H1 (cell line): ENCODE measurements around the gene AK5. TPM values are rescaled to one million over a fixed set of nuclear protein-coding genes. Genes with fewer than 3 reads are reported as not detected.

Source experiments
- CTCF ChIA-PET: fragments of 300-600 bp; sonication (Branson Sonifier 250); formaldehyde crosslinking; loops from one replicate; lab custom pipeline; 2021; ENCODE audit not compliant: partially characterized antibody; lab: Charles Lee
- POLR2A ChIA-PET: fragments of 300-600 bp; sonication (Branson Sonifier 250); formaldehyde crosslinking; loops from one replicate; lab custom pipeline; 2021; ENCODE audit warnings: inconsistent platforms; ENCODE audit not compliant: partially characterized antibody; lab: Charles Lee
- DNase-seq, 2 experiments: peaks; one replicate each; pipeline versions ENCODE4 v3.0.0 to v3.0.0-alpha.2; 2010 to 2022; ENCODE audit warnings: low spot score in 2 of 2, low read depth in 1 of 2, mixed read lengths in 1 of 2
- FAIRE-seq: peaks from 2 replicates; lab custom pipeline; 2011; peaks lifted over from hg19 to GRCh38; lab: Jason Lieb, UNC
- H2AFZ ChIP-seq: 2 replicates; pipeline ENCODE4 v1.8.1; 2012; ENCODE audit warnings: low read length, inconsistent platforms
- H2AK5ac ChIP-seq: 2 replicates; pipeline ENCODE4 v1.6.1; 2013; ENCODE audit warnings: low read depth, low read length
- H2BK120ac ChIP-seq: replicated peaks from 2 replicates; pipeline ENCODE3; 2013; ENCODE audit warnings: low read depth, low read length, inconsistent platforms
- H2BK12ac ChIP-seq: 2 replicates; pipeline ENCODE4 v1.6.1; 2013; ENCODE audit warnings: low read depth, low read length
- H2BK15ac ChIP-seq: 2 replicates; pipeline ENCODE4 v1.6.1; 2013; ENCODE audit warnings: low read length
- H2BK20ac ChIP-seq: 2 replicates; pipeline ENCODE4 v1.6.1; 2013; ENCODE audit warnings: low read length
- H2BK5ac ChIP-seq: 2 replicates; pipeline ENCODE4 v1.6.1; 2013; ENCODE audit warnings: low read depth, low read length
- H3K14ac ChIP-seq: 2 replicates; pipeline ENCODE4 v1.6.1; 2013; ENCODE audit warnings: inconsistent platforms; ENCODE audit not compliant: insufficient read length
- H3K18ac ChIP-seq: 2 replicates; pipeline ENCODE4 v1.6.1; 2013; ENCODE audit warnings: low read length; ENCODE audit errors: extremely low read depth
- H3K23ac ChIP-seq: 2 replicates; pipeline ENCODE4 v1.6.1; 2013; ENCODE audit warnings: inconsistent platforms; ENCODE audit not compliant: insufficient read length
- H3K23me2 ChIP-seq: 2 replicates; pipeline ENCODE4 v1.6.1; 2013; ENCODE audit warnings: low read depth, low read length
- H3K27ac ChIP-seq: 2 replicates; pipeline ENCODE4 v1.6.1; 2011; ENCODE audit warnings: low read depth, low read length, inconsistent platforms
- H3K27me3 ChIP-seq, 4 experiments: replicated peaks in 1 of 4; 1 replicate in 1 of 4; 2 replicates in 3 of 4; pipeline versions ENCODE4 v1.6.1 to v1.8.1; 2011 to 2013; ENCODE audit warnings: low read length in 3 of 4, mild to moderate bottlenecking in 3 of 4, inconsistent platforms in 2 of 4, mixed read lengths in 2 of 4, moderate library complexity in 1 of 4; ENCODE audit not compliant: control insufficient read depth in 3 of 4, insufficient read depth in 3 of 4; ENCODE audit errors: extremely low read depth in 1 of 4
- H3K36me3 ChIP-seq, 4 experiments: 2 replicates each; pipeline versions ENCODE4 v1.6.1 to v1.8.1; 2011 to 2013; ENCODE audit warnings: mild to moderate bottlenecking in 4 of 4, low read length in 3 of 4, moderate library complexity in 2 of 4, control low read depth in 1 of 4, inconsistent platforms in 1 of 4; ENCODE audit not compliant: insufficient read depth in 4 of 4, control insufficient read depth in 2 of 4
- H3K4ac ChIP-seq: replicated peaks from 2 replicates; pipeline ENCODE3; 2013; ENCODE audit warnings: low read length, low read depth, mixed read lengths, inconsistent platforms; ENCODE audit not compliant: insufficient read length
- H3K4me1 ChIP-seq, 4 experiments: replicated peaks in 1 of 4; 1 replicate in 1 of 4; 2 replicates in 3 of 4; pipeline versions ENCODE4 v1.6.1 to v1.8.1; 2011 to 2013; ENCODE audit warnings: low read length in 3 of 4, inconsistent platforms in 2 of 4, mixed read lengths in 1 of 4; ENCODE audit not compliant: insufficient read depth in 4 of 4, control insufficient read depth in 3 of 4
- H3K4me2 ChIP-seq, 2 experiments: 2 replicates each; pipeline versions ENCODE4 v1.6.1 to v1.8.1; 2011 to 2013; ENCODE audit warnings: low read depth in 2 of 2, low read length in 2 of 2, control low read depth in 1 of 2, inconsistent platforms in 1 of 2, mild to moderate bottlenecking in 1 of 2; ENCODE audit not compliant: insufficient read depth in 1 of 2
- H3K4me3 ChIP-seq, 4 experiments: fragments of 200-600, 300-600 bp in 1 of 4; sonication (generic), shearing (Covaris generic), sonication (Bioruptor Twin) in 1 of 4; 2 replicates each; pipeline versions ENCODE4 v1.5.1 to v1.8.1; 2011 to 2016; ENCODE audit warnings: low read length in 4 of 4, low read depth in 3 of 4, control low read depth in 2 of 4, inconsistent platforms in 2 of 4, mild to moderate bottlenecking in 2 of 4, mixed read lengths in 1 of 4, moderate library complexity in 1 of 4; ENCODE audit not compliant: insufficient read depth in 2 of 4; ENCODE audit errors: extremely low read depth in 1 of 4
- H3K56ac ChIP-seq: replicated peaks from 2 replicates; pipeline ENCODE3; 2013; ENCODE audit warnings: low read depth, mild to moderate bottlenecking, mixed read lengths, low read length, inconsistent platforms; ENCODE audit not compliant: insufficient read length
- H3K79me1 ChIP-seq: 2 replicates; pipeline ENCODE4 v1.6.1; 2013; ENCODE audit warnings: low read depth, low read length, control low read depth
- H3K79me2 ChIP-seq, 2 experiments: 2 replicates each; pipeline versions ENCODE4 v1.6.1 to v1.8.1; 2012 to 2013; ENCODE audit warnings: low read length in 2 of 2, mild to moderate bottlenecking in 2 of 2, inconsistent platforms in 1 of 2; ENCODE audit not compliant: insufficient read depth in 2 of 2, control insufficient read depth in 1 of 2
- H3K9ac ChIP-seq, 4 experiments: replicated peaks in 1 of 4; 1 replicate in 1 of 4; 2 replicates in 3 of 4; pipeline versions ENCODE4 v1.6.1 to v1.8.1; 2011 to 2013; ENCODE audit warnings: low read depth in 3 of 4, low read length in 3 of 4, control low read depth in 2 of 4, mild to moderate bottlenecking in 2 of 4, moderate library complexity in 2 of 4, inconsistent platforms in 1 of 4; ENCODE audit errors: extremely low read depth in 1 of 4
- H3K9me3 ChIP-seq, 2 experiments: 2 replicates each; pipeline versions ENCODE4 v1.6.1 to v1.8.1; 2012 to 2013; ENCODE audit warnings: mild to moderate bottlenecking in 2 of 2, moderate library complexity in 2 of 2, control low read depth in 1 of 2, inconsistent platforms in 1 of 2, low read depth in 1 of 2, low read length in 1 of 2, mixed read lengths in 1 of 2; ENCODE audit not compliant: insufficient read depth in 2 of 2
- H4K20me1 ChIP-seq, 2 experiments: replicated peaks in 1 of 2; 2 replicates each; pipeline versions ENCODE3 to v1.8.1; 2011 to 2013; ENCODE audit warnings: inconsistent platforms in 2 of 2, low read length in 2 of 2, mild to moderate bottlenecking in 1 of 2; ENCODE audit not compliant: insufficient read depth in 2 of 2, control insufficient read depth in 1 of 2
- H4K5ac ChIP-seq: 2 replicates; pipeline ENCODE4 v1.6.1; 2013; ENCODE audit warnings: low read length, low read depth, mixed read lengths, inconsistent platforms; ENCODE audit not compliant: insufficient read length
- H4K8ac ChIP-seq: 2 replicates; pipeline ENCODE4 v1.8.0; 2013; ENCODE audit warnings: mild to moderate bottlenecking, moderate library complexity, low read length, inconsistent platforms; ENCODE audit not compliant: insufficient read depth; ENCODE audit errors: extremely low read depth
- H4K91ac ChIP-seq: replicated peaks from 2 replicates; pipeline ENCODE3; 2013; ENCODE audit warnings: low read length, mixed read lengths, inconsistent platforms; ENCODE audit not compliant: insufficient read length
- POU5F1 ChIP-seq: IDR thresholded peaks from 2 replicates; pipeline ENCODE4 v1.6.1; 2011; ENCODE audit warnings: low read depth, mild to moderate bottlenecking, low read length, moderate library complexity
- WGBS, 2 experiments: shearing (Covaris generic) in 1 of 2; methylation state at CpG; one replicate each; pipeline versions ENCODE4 v1.1.6 to v1.1.7; 2013 to 2015; ENCODE audit warnings: low lambda C conversion rate in 2 of 2, mixed read lengths in 2 of 2, inconsistent platforms in 1 of 2, low coverage in 1 of 2, missing lambda C conversion rate in 1 of 2; ENCODE audit not compliant: insufficient replicate concordance in 2 of 2, insufficient coverage in 1 of 2, insufficient read length in 1 of 2; ENCODE audit errors: extremely low coverage in 1 of 2, missing lambda C conversion rate in 1 of 2; 5-methylcytosine and 5-hydroxymethylcytosine counted together
- polyA plus RNA-seq, 7 experiments: library from polyadenylated mRNA; depleted of rRNA in 3 of 7; stranded (reverse) in 5 of 7; unstranded in 2 of 7; fragments of >200 nt in 5 of 7; fragments of 200-250 nt in 2 of 7; gene quantifications; 1 replicate in 5 of 7; 2 replicates in 1 of 7; 4 replicates in 1 of 7; pipeline versions ENCODE4 v1.2.1 to v1.2.3, GENCODE V29; 2011 to 2013; ENCODE audit warnings: missing spikeins in 2 of 7, mixed read lengths in 2 of 7
- total RNA-seq: library from RNA; stranded (reverse); fragmentation: NEBNext Ultra II Directional; extraction: Animal tissue kit (Norgen Biotek cat#: 25700); gene quantifications from 2 replicates; pipeline ENCODE4 v1.2.1, GENCODE V29; 2021

Gene AK5
- total and polyA plus RNA-seq, 2 of the 8 experiments (the other 6 are each of a cell fraction or from before 2014, with no cell fraction given) = 2.0 to 7.1 TPM

GRCh38 chr1:77361621-77362020, 79.8 kb downstream of the AK5 start:
- Histone ChIP-seq H3K18ac (no peak overlapping the region), H2AFZ (no peak overlapping the region), H2BK20ac (no peak overlapping the region), H3K27ac (no peak overlapping the region), H3K36me3 (no peaks in the 10 kb centered on the region), H3K79me2 (no peaks in the 10 kb centered on the region), H4K5ac (no peak overlapping the region), H3K14ac (no peak overlapping the region), H3K79me1 (no peaks in the 10 kb centered on the region), H3K4ac (no peak overlapping the region), H3K4me3 (no peak overlapping the region), H2AK5ac (no peak overlapping the region), H3K4me2 (no peak overlapping the region), H3K27me3 (no peaks in the 10 kb centered on the region), H4K20me1 (no peaks in the 10 kb centered on the region), H3K9me3 (no peaks in the 10 kb centered on the region), H2BK120ac (no peak overlapping the region), H3K23ac (no peak overlapping the region), H4K8ac (no peak overlapping the region), H2BK5ac (no peak overlapping the region), H2BK15ac (no peak overlapping the region), H3K4me1 (no peaks in the 10 kb centered on the region), H3K23me2 (no peaks in the 10 kb centered on the region; the same call in 1 of the 2 replicates), H4K91ac (no peak overlapping the region), H3K9ac (no peak overlapping the region), H3K56ac (no peak overlapping the region), H2BK12ac (no peak overlapping the region)
- 93% methylated on average over 7 of the region's 7 CpGs; no CpG with 5 or more reads in 1 of the 2 experiments for WGBS, 2 experiments
- DNase-seq = no peak
- FAIRE-seq = no peak
- CTCF ChIA-PET = no interaction called here
- no peak for TF ChIP-seq POU5F1
- POLR2A ChIA-PET = no interaction called here
